Heart right ventricle (tissue), 16 donors: ENCODE measurements around the gene GRAMD2B. TPM values are rescaled to one million over a fixed set of nuclear protein-coding genes. Genes with fewer than 3 reads are reported as not detected.

Source experiments
- ATAC-seq, 8 donors: fragments of 200-7000 bp; cut with Tn5 transposase; one replicate each; pipeline ENCODE4 v1.9.1; 2020; ENCODE audit warnings: mild to moderate bottlenecking in 8 of 8, moderate library complexity in 8 of 8, moderate number of reproducible peaks in 1 of 8
- DNase-seq, 2 donors: peaks; one replicate each; pipeline ENCODE4 v3.0.0-alpha.2; 2020
- H3K27ac ChIP-seq, 10 donors: fragments of 200-600 bp; sonication (generic) in 2 of 10; one replicate each; pipeline versions ENCODE4 v1.5.0 to v1.8.0; 2020 to 2022; ENCODE audit warnings: mild to moderate bottlenecking in 3 of 10
- H3K27me3 ChIP-seq, 7 donors: fragments of 200-600 bp; one replicate each; pipeline ENCODE4 v1.8.0; 2021 to 2022; ENCODE audit warnings: mild to moderate bottlenecking in 2 of 7
- H3K36me3 ChIP-seq, 9 donors: fragments of 200-600 bp; sonication (generic) in 1 of 9; one replicate each; pipeline versions ENCODE4 v1.5.0 to v1.8.0; 2020 to 2022; ENCODE audit warnings: mild to moderate bottlenecking in 2 of 9
- H3K4me1 ChIP-seq, 9 donors: fragments of 200-600 bp; sonication (generic) in 1 of 9; one replicate each; pipeline versions ENCODE4 v1.5.0 to v1.8.0; 2020 to 2022; ENCODE audit warnings: mild to moderate bottlenecking in 4 of 9
- H3K4me3 ChIP-seq, 10 donors: fragments of 200-600 bp; sonication (generic) in 2 of 10; one replicate each; pipeline versions ENCODE4 v1.5.0 to v1.8.0; 2020 to 2022; ENCODE audit warnings: mild to moderate bottlenecking in 7 of 10, moderate library complexity in 2 of 10
- H3K9me3 ChIP-seq, 11 donors: fragments of 200-600 bp in 10 of 11; sonication (generic) in 2 of 11; one replicate each; pipeline versions ENCODE4 v1.5.0 to v1.8.0; 2013 to 2022; ENCODE audit warnings: mild to moderate bottlenecking in 2 of 11, control low read depth in 1 of 11, moderate library complexity in 1 of 11
- CTCF ChIP-seq, 9 donors: fragments of 200-600 bp; sonication (generic) in 2 of 9; IDR thresholded peaks; one replicate each; pipeline versions ENCODE4 v1.5.0 to v1.8.0; 2021 to 2022; ENCODE audit warnings: antibody characterized with exemption in 9 of 9, mild to moderate bottlenecking in 5 of 9, moderate library complexity in 1 of 9
- WGBS, 2 donors: extraction: QIAGEN DNeasy Blood & Tissue Kit; methylation state at CpG; one replicate each; pipeline ENCODE4 v1.1.7; 2013; ENCODE audit warnings: inconsistent platforms in 1 of 2; 5-methylcytosine and 5-hydroxymethylcytosine counted together
- intact Hi-C, 10 donors: fragments of 100-400 bp; cut with DNase I; formaldehyde crosslinking; loops; one replicate each; pipeline versions ENCODE4 v1.11.1 to v1.14.2; 2022
- polyA plus RNA-seq, 2 donors: library from polyadenylated mRNA; stranded (reverse); fragments of 200-250 nt; gene quantifications; one replicate each; pipeline ENCODE4 v1.2.3, GENCODE V29; 2013
- total RNA-seq, 10 donors: library from RNA; stranded (reverse); fragmentation: NEBNext Ultra II Directional in 3 of 10; extraction: Animal tissue kit (Norgen Biotek cat#: 25700) in 3 of 10; gene quantifications; one replicate each; pipeline versions ENCODE4 v1.2.1 to v1.2.4, GENCODE V29; 2021 to 2023
- donor health status: Arrhythmogenic right ventricular cardiomyopathy.
- donor health status: ischemic (EF 13 %, LVEDD 7.1; RV severe dilation, severe dysfunction).
- donor health status: healthy with polysubstance abuse.
- donor health status: DM: no; HTN: yes; CAD: no.
- donor health status: DM: no; HTN: no; CAD: no.
- donor health status: ischemic (EF 25% LVEDD 6.9; RV normal size, moderate dysfunction).
- donor health status: ischemic (EF 25% LVEDD 5.7; RV mildly dilated, moderate dysfunction).
- donor health status: healthy.
- donor health status: DM: yes; HTN: yes; CAD: no.
- donor health status: Ischemic cardiomyopathy.
- donor health status: ischemic (EF 35%, LVEDD 5.7; RV mildly dilated, moderate dysfunction).
- donor health status: nonischemic (EF 11% LVEDD 7.7; RV severe dilation, severe dysfunction).
- donor health status: DM: yes; HTN: yes; CAD: no.
- donor health status: PGD.
- donor health status: ischemic (EF 29% LVEDD 5.4; RV normal size, mild dysfunction).
- donor health status: nonischemic (EF 23%, LVEDD 6.1; RV moderate dilation, normal function).

Gene GRAMD2B
- total and polyA plus RNA-seq, 12 donors: 10.7 to 47.3 (median 33.7) TPM

- 13 to 18% methylated on average over 1 of the region's 1 CpG for WGBS, 2 donors
- peak overlapping the region; percentile 22 to 84 (median 66) for H3K27ac ChIP-seq
- peak in 1 of 2 donors; percentile 85 for DNase-seq
- H3K36me3 ChIP-seq: no peaks in the 10 kb centered on the region
- intact Hi-C loops: no loop called here
- ATAC-seq: peak; percentile 92 to 99 (median 98)
- peaks cover 10 to 33% (median 27%) of the 10 kb centered on the region in 9 donors for H3K4me1 ChIP-seq
- peaks cover 0 to 10% (median 0%) of the 10 kb centered on the region in 11 donors for H3K9me3 ChIP-seq
- peak overlapping the region in 3 of 10 donors; percentile 5 to 11 (median 6) for H3K4me3 ChIP-seq
- H3K27me3 ChIP-seq: no peaks in the 10 kb centered on the region
- TF ChIP-seq CTCF (IDR thresholded peaks at IDR 0.05): no peak
These were observed 8.2 kb upstream of the GRAMD2B start for GRCh38 chr5:126414874-126415502.

- peak overlapping the region in 3 of 10 donors; percentile 5 to 11 (median 6) for H3K4me3 ChIP-seq
- no peak for TF ChIP-seq CTCF (IDR thresholded peaks at IDR 0.05)
- intact Hi-C loops: no loop called here
- peak overlapping the region; percentile 22 to 84 (median 66) for H3K27ac ChIP-seq
- no peak for DNase-seq
- H3K4me1 ChIP-seq: peaks cover 10 to 33% (median 27%) of the 10 kb centered on the region in 9 donors
- no peaks in the 10 kb centered on the region for H3K36me3 ChIP-seq
- 60 to 64% methylated on average over 4 of the region's 4 CpGs for WGBS, 2 donors
- no peaks in the 10 kb centered on the region for H3K27me3 ChIP-seq
- peaks cover 0 to 8% (median 0%) of the 10 kb centered on the region in 11 donors for H3K9me3 ChIP-seq
- ATAC-seq: no peak
These were observed 7.4 kb upstream of the GRAMD2B start for GRCh38 chr5:126415789-126416188.

- no peak overlapping the region for H3K4me3 ChIP-seq
- no peaks in the 10 kb centered on the region for H3K36me3 ChIP-seq
- no peak for TF ChIP-seq CTCF (IDR thresholded peaks at IDR 0.05)
- H3K4me1 ChIP-seq: peaks cover 10 to 33% (median 27%) of the 10 kb centered on the region in 9 donors
- ATAC-seq (no peak), DNase-seq (no peak)
- 92 to 95% methylated on average over 4 of the region's 4 CpGs for WGBS, 2 donors
- intact Hi-C loops: no loop called here
- H3K27ac ChIP-seq: peak overlapping the region in 9 of 10 donors; percentile 0 to 84 (median 70)
- H3K27me3 ChIP-seq: no peaks in the 10 kb centered on the region
- H3K9me3 ChIP-seq: peaks cover 0 to 2% (median 0%) of the 10 kb centered on the region in 11 donors
These were observed 6.8 kb upstream of the GRAMD2B start for GRCh38 chr5:126416266-126416925.

- H3K27ac ChIP-seq: peak overlapping the region in 2 of 10 donors; percentile 70 to 84
- H3K36me3 ChIP-seq: no peaks in the 10 kb centered on the region
- TF ChIP-seq CTCF (IDR thresholded peaks at IDR 0.05): no peak
- ATAC-seq: no peak
- no peak overlapping the region for H3K4me3 ChIP-seq
- DNase-seq: no peak
- H3K4me1 ChIP-seq: peaks cover 10 to 33% (median 27%) of the 10 kb centered on the region in 9 donors
- intact Hi-C loops: no loop called here
- H3K9me3 ChIP-seq: no peaks in the 10 kb centered on the region
- no peaks in the 10 kb centered on the region for H3K27me3 ChIP-seq
- 68 to 74% methylated on average over 2 of the region's 2 CpGs for WGBS, 2 donors
These were observed 6.0 kb upstream of the GRAMD2B start for GRCh38 chr5:126417178-126417577.
